Measurements from ENCODE around the gene FIBCD1. TPM values are rescaled to one million over a fixed set of nuclear protein-coding genes. Genes with fewer than 3 reads are reported as not detected.

Gene FIBCD1
- total and polyA plus RNA-seq, 2 experiments from 2014 or later = 0.43 to 4.0 TPM

GRCh38 chr9:130977811-130978221 lies 38.8 kb upstream of the FIBCD1 start:
- Histone ChIP-seq H3K27me3 (no peaks in the 10 kb centered on the region), H3K27ac (peak overlapping the region; percentile 61), H3K36me3 (no peaks in the 10 kb centered on the region), H3K4me3 (no peak overlapping the region), H3K4me1 (ENCODE audit: low read depth) (peaks cover 8% of the 10 kb centered on the region), H3K9me3 (ENCODE audit: low read depth) (no peaks in the 10 kb centered on the region)
- DNase-seq (ENCODE audit: low read depth in 1 of 2, low spot score in 1 of 2) = peak in 1 of 2 donors; percentile 83
- TF ChIP-seq CTCF (IDR thresholded peaks at IDR 0.05; ENCODE audit: low read depth, low read length) = no peak

GRCh38 chr9:130975932-130976841 lies 37.1 kb upstream of the FIBCD1 start:
- no peaks in the 10 kb centered on the region for H3K27me3 ChIP-seq

GRCh38 chr9:130975156-130975555 lies 36.1 kb upstream of the FIBCD1 start:
- no peak overlapping the region for H3K27ac ChIP-seq
- no peak overlapping the region for H3K4me3 ChIP-seq

More at GRCh38 chr9:130975932-130976841, 37.1 kb upstream of the FIBCD1 start:
- Histone ChIP-seq H3K9me3 (ENCODE audit: low read depth) (no peaks in the 10 kb centered on the region), H3K36me3 (no peaks in the 10 kb centered on the region), H3K4me1 (ENCODE audit: low read depth) (peaks cover 8% of the 10 kb centered on the region), H3K4me3 (no peak overlapping the region), H3K27ac (no peak overlapping the region)
- TF ChIP-seq CTCF (IDR thresholded peaks at IDR 0.05; ENCODE audit: low read depth, low read length) = no peak
- no peak for DNase-seq (ENCODE audit: low read depth in 1 of 2, low spot score in 1 of 2)

GRCh38 chr9:130974697-130975096 lies 35.6 kb upstream of the FIBCD1 start:
- no peaks in the 10 kb centered on the region for H3K9me3 ChIP-seq (ENCODE audit: low read depth)
- DNase-seq (ENCODE audit: low read depth in 1 of 2, low spot score in 1 of 2) = no peak
- no peak for TF ChIP-seq CTCF (IDR thresholded peaks at IDR 0.05; ENCODE audit: low read depth, low read length)
- no peaks in the 10 kb centered on the region for H3K27me3 ChIP-seq
- H3K4me3 ChIP-seq = no peak overlapping the region
- H3K4me1 ChIP-seq (ENCODE audit: low read depth) = peaks cover 8% of the 10 kb centered on the region
- no peak overlapping the region for H3K27ac ChIP-seq
- H3K36me3 ChIP-seq = no peaks in the 10 kb centered on the region

More at GRCh38 chr9:130975156-130975555, 36.1 kb upstream of the FIBCD1 start:
- H3K27me3 ChIP-seq = no peaks in the 10 kb centered on the region
- no peak for DNase-seq (ENCODE audit: low read depth in 1 of 2, low spot score in 1 of 2)
- H3K4me1 ChIP-seq (ENCODE audit: low read depth) = peaks cover 8% of the 10 kb centered on the region
- TF ChIP-seq CTCF (IDR thresholded peaks at IDR 0.05; ENCODE audit: low read depth, low read length) = no peak
- H3K9me3 ChIP-seq (ENCODE audit: low read depth) = no peaks in the 10 kb centered on the region
- no peaks in the 10 kb centered on the region for H3K36me3 ChIP-seq

- Histone ChIP-seq H3K27me3 (no peaks in the 10 kb centered on the region), H3K4me3 (no peak overlapping the region), H3K36me3 (no peaks in the 10 kb centered on the region), H3K9me3 (ENCODE audit: low read depth) (no peaks in the 10 kb centered on the region), H3K27ac (no peak overlapping the region), H3K4me1 (ENCODE audit: low read depth) (peaks cover 8% of the 10 kb centered on the region)
- no peak for DNase-seq (ENCODE audit: low read depth in 1 of 2, low spot score in 1 of 2)
- no peak for TF ChIP-seq CTCF (IDR thresholded peaks at IDR 0.05; ENCODE audit: low read depth, low read length)
Observed at GRCh38 chr9:130973686-130974281, 34.7 kb upstream of the FIBCD1 start.
